HepG2 (cell line): ENCODE data around the gene PTPN5. TPM values are rescaled to one million over a fixed set of nuclear protein-coding genes. Genes with fewer than 3 reads are reported as not detected.

Experiments used
- ATRX ChIP-seq: sonication (generic); formaldehyde crosslinking; IDR thresholded peaks from 2 replicates; pipeline ENCODE4 v1.4.0; 2020; ENCODE audit warnings: missing genetic modification reagents, borderline replicate concordance
- CREB1 ChIP-seq, 2 experiments: fragments of 450-650 bp in 1 of 2; IDR thresholded peaks; 2 replicates each; pipeline ENCODE4 v1.6.1; 2016 to 2017; ENCODE audit warnings: control low read depth in 1 of 2, mild to moderate bottlenecking in 1 of 2, missing compliant biosample characterization in 1 of 2, missing genetic modification characterization in 1 of 2
- GATAD2A ChIP-seq: IDR thresholded peaks from 2 replicates; pipeline ENCODE4 v1.6.1; 2016
- RBAK ChIP-seq: sonication (generic); formaldehyde crosslinking; IDR thresholded peaks from 2 replicates; pipeline ENCODE4 v1.5.1; 2020; ENCODE audit warnings: mild to moderate bottlenecking, missing genetic modification reagents
- RELA ChIP-seq: sonication (generic); formaldehyde crosslinking; IDR thresholded peaks from 2 replicates; pipeline ENCODE4 v1.4.0; 2020; ENCODE audit warnings: missing genetic modification reagents
- TBL1XR1 ChIP-seq: fragments of 150-350 bp; IDR thresholded peaks from 2 replicates; pipeline ENCODE4 v1.6.1; 2014; ENCODE audit warnings: borderline replicate concordance, low read length; ENCODE audit not compliant: partially characterized antibody
- TEAD3 ChIP-seq: optimal IDR thresholded peaks from 2 replicates; pipeline ENCODE3; 2016; ENCODE audit warnings: borderline replicate concordance
- ZMYM3 ChIP-seq: sonication (generic); formaldehyde crosslinking; IDR thresholded peaks from 2 replicates; pipeline ENCODE4 v1.5.1; 2020; ENCODE audit warnings: mild to moderate bottlenecking, missing genetic modification reagents
- ZNF547 ChIP-seq: sonication (generic); formaldehyde crosslinking; IDR thresholded peaks from 2 replicates; pipeline ENCODE4 v1.5.1; 2020; ENCODE audit warnings: mild to moderate bottlenecking, missing genetic modification reagents
- ZSCAN29 ChIP-seq: sonication (generic); formaldehyde crosslinking; conservative IDR thresholded peaks from 2 replicates; pipeline ENCODE4 v1.4.0; 2020; ENCODE audit warnings: mild to moderate bottlenecking, missing genetic modification reagents
- polyA plus RNA-seq, 8 experiments: library from polyadenylated mRNA; depleted of rRNA in 3 of 8; stranded (reverse) in 7 of 8; unstranded in 1 of 8; fragments of >200 nt; fragmentation: Illumina TruSeq in 4 of 8; extraction: Trizol in 4 of 8; gene quantifications; 2 replicates each; pipeline versions ENCODE4 v1.2.1 to v1.2.3, GENCODE V29; 2011 to 2016; ENCODE audit warnings: low read depth in 4 of 8, missing spikeins in 1 of 8, mixed read lengths in 1 of 8; ENCODE audit not compliant: insufficient read depth in 1 of 8
- total RNA-seq, 5 experiments: library from RNA; depleted of rRNA; stranded (reverse); fragments of >200 nt; fragmentation: Illumina TruSeq; extraction: Trizol; gene quantifications; 2 replicates each; pipeline ENCODE4 v1.2.3, GENCODE V29; 2016; ENCODE audit warnings: low read depth in 1 of 5
- TF ChIP-seq, protein P1 (sequence below): sonication (generic); formaldehyde crosslinking; IDR thresholded peaks from 2 replicates; pipeline ENCODE4 v1.5.0; 2020; ENCODE audit warnings: mild to moderate bottlenecking, missing genetic modification reagents, moderate library complexity
- TF ChIP-seq, protein P2 (sequence below): sonication (generic); formaldehyde crosslinking; IDR thresholded peaks from 2 replicates; pipeline ENCODE4 v1.4.0; 2020; ENCODE audit warnings: missing genetic modification reagents, borderline replicate concordance
- TF ChIP-seq, protein P3 (sequence below): sonication (generic); formaldehyde crosslinking; IDR thresholded peaks from 2 replicates; pipeline ENCODE4 v1.9.0; 2021; ENCODE audit warnings: missing genetic modification reagents, borderline replicate concordance
- TF ChIP-seq, protein P4 (sequence below): sonication (generic); formaldehyde crosslinking; IDR thresholded peaks from 2 replicates; pipeline ENCODE4 v1.4.0; 2020; ENCODE audit warnings: missing genetic modification reagents
- TF ChIP-seq, protein P5 (sequence below), 2 experiments: sonication (generic) in 1 of 2; formaldehyde crosslinking in 1 of 2; IDR thresholded peaks; 2 replicates each; pipeline versions ENCODE4 v1.4.0 to v1.6.1; 2018 to 2020; ENCODE audit warnings: missing genetic modification reagents in 2 of 2, borderline replicate concordance in 1 of 2, low read depth in 1 of 2, mild to moderate bottlenecking in 1 of 2, missing biosample characterization in 1 of 2

PTPN5 gene
- total and polyA plus RNA-seq, 2 of the 13 experiments (the other 11 are each of a cell fraction or from before 2014, with no cell fraction given), result not detected

DNA sequence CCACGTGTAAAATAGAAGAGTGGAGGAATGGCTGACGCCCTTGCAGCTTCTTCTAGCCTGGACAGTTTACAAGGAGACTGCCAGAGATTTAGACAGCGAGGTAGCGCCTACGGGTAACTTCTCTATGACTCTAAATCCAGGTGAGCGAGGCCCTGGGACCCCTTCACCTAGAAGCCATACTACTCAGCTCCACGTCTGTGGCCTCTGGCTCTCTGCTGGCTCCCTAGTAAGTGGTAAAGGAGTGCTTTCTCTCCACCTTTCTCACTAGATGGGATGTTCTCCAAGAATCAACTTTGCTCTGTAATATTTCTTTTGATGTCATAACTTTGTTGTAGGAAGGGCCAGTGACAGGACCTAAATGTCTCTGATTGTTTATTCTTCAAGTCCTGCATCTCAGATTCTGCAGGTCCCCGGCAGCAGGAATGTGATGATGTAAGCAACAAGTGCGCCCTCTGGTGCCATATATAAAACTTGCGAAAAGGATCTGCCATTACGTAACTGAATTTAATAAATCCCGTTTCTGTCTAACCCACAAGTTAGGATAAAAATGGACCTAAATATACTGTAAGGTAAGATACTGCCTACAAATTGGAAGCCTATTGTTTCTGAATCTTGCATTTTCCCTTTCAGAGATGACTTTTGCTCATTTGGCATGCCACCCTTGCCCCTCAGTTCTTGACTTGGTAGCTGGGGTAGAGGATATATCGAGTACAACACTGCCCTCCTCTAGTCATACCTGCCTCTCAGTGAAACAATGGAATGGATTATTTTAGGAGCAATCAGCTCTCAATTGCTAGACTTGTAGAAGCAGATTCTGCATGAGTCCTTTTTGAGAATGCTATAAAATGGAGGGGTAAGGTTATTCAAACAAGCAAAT lies 11.0 kb upstream of the PTPN5 start (continued):
- TF ChIP-seq, protein P1, sequence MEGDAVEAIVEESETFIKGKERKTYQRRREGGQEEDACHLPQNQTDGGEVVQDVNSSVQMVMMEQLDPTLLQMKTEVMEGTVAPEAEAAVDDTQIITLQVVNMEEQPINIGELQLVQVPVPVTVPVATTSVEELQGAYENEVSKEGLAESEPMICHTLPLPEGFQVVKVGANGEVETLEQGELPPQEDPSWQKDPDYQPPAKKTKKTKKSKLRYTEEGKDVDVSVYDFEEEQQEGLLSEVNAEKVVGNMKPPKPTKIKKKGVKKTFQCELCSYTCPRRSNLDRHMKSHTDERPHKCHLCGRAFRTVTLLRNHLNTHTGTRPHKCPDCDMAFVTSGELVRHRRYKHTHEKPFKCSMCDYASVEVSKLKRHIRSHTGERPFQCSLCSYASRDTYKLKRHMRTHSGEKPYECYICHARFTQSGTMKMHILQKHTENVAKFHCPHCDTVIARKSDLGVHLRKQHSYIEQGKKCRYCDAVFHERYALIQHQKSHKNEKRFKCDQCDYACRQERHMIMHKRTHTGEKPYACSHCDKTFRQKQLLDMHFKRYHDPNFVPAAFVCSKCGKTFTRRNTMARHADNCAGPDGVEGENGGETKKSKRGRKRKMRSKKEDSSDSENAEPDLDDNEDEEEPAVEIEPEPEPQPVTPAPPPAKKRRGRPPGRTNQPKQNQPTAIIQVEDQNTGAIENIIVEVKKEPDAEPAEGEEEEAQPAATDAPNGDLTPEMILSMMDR (CRISPR knock-in tag), result peak; percentile 70
- TF ChIP-seq, protein P2, sequence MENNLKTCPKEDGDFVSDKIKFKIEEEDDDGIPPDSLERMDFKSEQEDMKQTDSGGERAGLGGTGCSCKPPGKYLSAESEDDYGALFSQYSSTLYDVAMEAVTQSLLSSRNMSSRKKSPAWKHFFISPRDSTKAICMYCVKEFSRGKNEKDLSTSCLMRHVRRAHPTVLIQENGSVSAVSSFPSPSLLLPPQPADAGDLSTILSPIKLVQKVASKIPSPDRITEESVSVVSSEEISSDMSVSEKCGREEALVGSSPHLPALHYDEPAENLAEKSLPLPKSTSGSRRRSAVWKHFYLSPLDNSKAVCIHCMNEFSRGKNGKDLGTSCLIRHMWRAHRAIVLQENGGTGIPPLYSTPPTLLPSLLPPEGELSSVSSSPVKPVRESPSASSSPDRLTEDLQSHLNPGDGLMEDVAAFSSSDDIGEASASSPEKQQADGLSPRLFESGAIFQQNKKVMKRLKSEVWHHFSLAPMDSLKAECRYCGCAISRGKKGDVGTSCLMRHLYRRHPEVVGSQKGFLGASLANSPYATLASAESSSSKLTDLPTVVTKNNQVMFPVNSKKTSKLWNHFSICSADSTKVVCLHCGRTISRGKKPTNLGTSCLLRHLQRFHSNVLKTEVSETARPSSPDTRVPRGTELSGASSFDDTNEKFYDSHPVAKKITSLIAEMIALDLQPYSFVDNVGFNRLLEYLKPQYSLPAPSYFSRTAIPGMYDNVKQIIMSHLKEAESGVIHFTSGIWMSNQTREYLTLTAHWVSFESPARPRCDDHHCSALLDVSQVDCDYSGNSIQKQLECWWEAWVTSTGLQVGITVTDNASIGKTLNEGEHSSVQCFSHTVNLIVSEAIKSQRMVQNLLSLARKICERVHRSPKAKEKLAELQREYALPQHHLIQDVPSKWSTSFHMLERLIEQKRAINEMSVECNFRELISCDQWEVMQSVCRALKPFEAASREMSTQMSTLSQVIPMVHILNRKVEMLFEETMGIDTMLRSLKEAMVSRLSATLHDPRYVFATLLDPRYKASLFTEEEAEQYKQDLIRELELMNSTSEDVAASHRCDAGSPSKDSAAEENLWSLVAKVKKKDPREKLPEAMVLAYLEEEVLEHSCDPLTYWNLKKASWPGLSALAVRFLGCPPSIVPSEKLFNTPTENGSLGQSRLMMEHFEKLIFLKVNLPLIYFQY (CRISPR knock-in tag), result no peak
- TF ChIP-seq ZMYM3 (no peak), ATRX (no peak), TBL1XR1 (peak; percentile 20), TEAD3 (CRISPR knock-in tag) (peak; percentile 83), CREB1 (IDR thresholded peaks at IDR 0.05) (0 out of 2 replicates have a peak, but pooled peaks have one; percentile 17), CREB1 (CRISPR knock-in tag; IDR thresholded peaks at IDR 0.05) (0 out of 2 replicates have a peak, but pooled peaks have one; percentile 36), RELA (CRISPR knock-in tag) (no peak), RBAK (CRISPR knock-in tag) (no peak), ZSCAN29 (CRISPR knock-in tag) (no peak), ZNF547 (CRISPR knock-in tag) (no peak), GATAD2A (no peak)
- TF ChIP-seq, protein P3, sequence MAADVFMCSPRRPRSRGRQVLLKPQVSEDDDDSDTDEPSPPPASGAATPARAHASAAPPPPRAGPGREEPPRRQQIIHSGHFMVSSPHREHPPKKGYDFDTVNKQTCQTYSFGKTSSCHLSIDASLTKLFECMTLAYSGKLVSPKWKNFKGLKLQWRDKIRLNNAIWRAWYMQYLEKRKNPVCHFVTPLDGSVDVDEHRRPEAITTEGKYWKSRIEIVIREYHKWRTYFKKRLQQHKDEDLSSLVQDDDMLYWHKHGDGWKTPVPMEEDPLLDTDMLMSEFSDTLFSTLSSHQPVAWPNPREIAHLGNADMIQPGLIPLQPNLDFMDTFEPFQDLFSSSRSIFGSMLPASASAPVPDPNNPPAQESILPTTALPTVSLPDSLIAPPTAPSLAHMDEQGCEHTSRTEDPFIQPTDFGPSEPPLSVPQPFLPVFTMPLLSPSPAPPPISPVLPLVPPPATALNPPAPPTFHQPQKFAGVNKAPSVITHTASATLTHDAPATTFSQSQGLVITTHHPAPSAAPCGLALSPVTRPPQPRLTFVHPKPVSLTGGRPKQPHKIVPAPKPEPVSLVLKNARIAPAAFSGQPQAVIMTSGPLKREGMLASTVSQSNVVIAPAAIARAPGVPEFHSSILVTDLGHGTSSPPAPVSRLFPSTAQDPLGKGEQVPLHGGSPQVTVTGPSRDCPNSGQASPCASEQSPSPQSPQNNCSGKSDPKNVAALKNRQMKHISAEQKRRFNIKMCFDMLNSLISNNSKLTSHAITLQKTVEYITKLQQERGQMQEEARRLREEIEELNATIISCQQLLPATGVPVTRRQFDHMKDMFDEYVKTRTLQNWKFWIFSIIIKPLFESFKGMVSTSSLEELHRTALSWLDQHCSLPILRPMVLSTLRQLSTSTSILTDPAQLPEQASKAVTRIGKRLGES (CRISPR knock-in tag), result no peak
- TF ChIP-seq, protein P4, sequence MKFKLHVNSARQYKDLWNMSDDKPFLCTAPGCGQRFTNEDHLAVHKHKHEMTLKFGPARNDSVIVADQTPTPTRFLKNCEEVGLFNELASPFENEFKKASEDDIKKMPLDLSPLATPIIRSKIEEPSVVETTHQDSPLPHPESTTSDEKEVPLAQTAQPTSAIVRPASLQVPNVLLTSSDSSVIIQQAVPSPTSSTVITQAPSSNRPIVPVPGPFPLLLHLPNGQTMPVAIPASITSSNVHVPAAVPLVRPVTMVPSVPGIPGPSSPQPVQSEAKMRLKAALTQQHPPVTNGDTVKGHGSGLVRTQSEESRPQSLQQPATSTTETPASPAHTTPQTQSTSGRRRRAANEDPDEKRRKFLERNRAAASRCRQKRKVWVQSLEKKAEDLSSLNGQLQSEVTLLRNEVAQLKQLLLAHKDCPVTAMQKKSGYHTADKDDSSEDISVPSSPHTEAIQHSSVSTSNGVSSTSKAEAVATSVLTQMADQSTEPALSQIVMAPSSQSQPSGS (CRISPR knock-in tag), result 0 out of 2 replicates have a peak, but pooled peaks have one; percentile 60
- TF ChIP-seq, protein P5, sequence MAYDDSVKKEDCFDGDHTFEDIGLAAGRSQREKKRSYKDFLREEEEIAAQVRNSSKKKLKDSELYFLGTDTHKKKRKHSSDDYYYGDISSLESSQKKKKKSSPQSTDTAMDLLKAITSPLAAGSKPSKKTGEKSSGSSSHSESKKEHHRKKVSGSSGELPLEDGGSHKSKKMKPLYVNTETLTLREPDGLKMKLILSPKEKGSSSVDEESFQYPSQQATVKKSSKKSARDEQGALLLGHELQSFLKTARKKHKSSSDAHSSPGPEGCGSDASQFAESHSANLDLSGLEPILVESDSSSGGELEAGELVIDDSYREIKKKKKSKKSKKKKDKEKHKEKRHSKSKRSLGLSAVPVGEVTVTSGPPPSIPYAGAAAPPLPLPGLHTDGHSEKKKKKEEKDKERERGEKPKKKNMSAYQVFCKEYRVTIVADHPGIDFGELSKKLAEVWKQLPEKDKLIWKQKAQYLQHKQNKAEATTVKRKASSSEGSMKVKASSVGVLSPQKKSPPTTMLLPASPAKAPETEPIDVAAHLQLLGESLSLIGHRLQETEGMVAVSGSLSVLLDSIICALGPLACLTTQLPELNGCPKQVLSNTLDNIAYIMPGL (CRISPR knock-in tag; IDR thresholded peaks at IDR 0.05; ENCODE audit: borderline replicate concordance in 1 of 2, low read depth in 1 of 2), result 0 out of 4 replicates have a peak, but pooled peaks of 1 of the 2 experiments have one; percentile 26
